H9 (cell line): Measurements from ENCODE around the gene MEIS2. TPM values are rescaled to one million over a fixed set of nuclear protein-coding genes. Genes with fewer than 3 reads are reported as not detected.

Experiments
- DNase-seq: peaks from one replicate; pipeline ENCODE4 v3.0.0-alpha.2; 2017
- H2AFZ ChIP-seq: one replicate; pipeline ENCODE4 v1.6.1; 2013; ENCODE audit warnings: mild to moderate bottlenecking, low read length, control low read depth, moderate library complexity
- H2AK5ac ChIP-seq: 2 replicates; pipeline ENCODE4 v1.6.1; 2013; ENCODE audit warnings: low read length, control low read depth, mixed read lengths; ENCODE audit not compliant: insufficient read length
- H2BK120ac ChIP-seq: one replicate; pipeline ENCODE4 v1.6.1; 2013; ENCODE audit warnings: low read depth, mild to moderate bottlenecking, low read length, control low read depth, inconsistent platforms; ENCODE audit not compliant: poor library complexity, severe bottlenecking
- H2BK12ac ChIP-seq: 2 replicates; pipeline ENCODE4 v1.6.1; 2013; ENCODE audit warnings: low read length, control low read depth, mixed read lengths, low read depth; ENCODE audit not compliant: insufficient read length
- H2BK15ac ChIP-seq: 2 replicates; pipeline ENCODE4 v1.6.1; 2013; ENCODE audit warnings: low read depth, low read length, control low read depth
- H2BK20ac ChIP-seq: one replicate; pipeline ENCODE4 v1.6.1; 2013; ENCODE audit warnings: low read depth, mild to moderate bottlenecking, low read length, control low read depth, inconsistent platforms; ENCODE audit not compliant: poor library complexity, severe bottlenecking
- H2BK5ac ChIP-seq: 2 replicates; pipeline ENCODE4 v1.6.1; 2013; ENCODE audit warnings: low read length, control low read depth, mixed read lengths; ENCODE audit not compliant: insufficient read length
- H3K14ac ChIP-seq: 2 replicates; pipeline ENCODE4 v1.6.1; 2013; ENCODE audit warnings: low read length, control low read depth; ENCODE audit not compliant: insufficient read depth
- H3K18ac ChIP-seq: 2 replicates; pipeline ENCODE4 v1.6.1; 2013; ENCODE audit warnings: low read depth, mild to moderate bottlenecking, mixed read lengths, low read length, control low read depth; ENCODE audit not compliant: insufficient read length
- H3K23ac ChIP-seq: 2 replicates; pipeline ENCODE4 v1.6.1; 2013; ENCODE audit warnings: low read length, control low read depth, mixed read lengths, low read depth; ENCODE audit not compliant: insufficient read length
- H3K23me2 ChIP-seq: 2 replicates; pipeline ENCODE4 v1.6.1; 2013; ENCODE audit warnings: low read depth, mild to moderate bottlenecking, mixed read lengths, low read length, control low read depth; ENCODE audit not compliant: insufficient read length, poor library complexity, severe bottlenecking
- H3K27ac ChIP-seq: 2 replicates; pipeline ENCODE4 v1.5.1; 2013; ENCODE audit warnings: low read length, control low read depth, mixed read lengths, low read depth; ENCODE audit not compliant: insufficient read length
- H3K27me3 ChIP-seq: 2 replicates; pipeline ENCODE4 v1.6.1; 2013; ENCODE audit warnings: low read length, control low read depth, inconsistent platforms; ENCODE audit not compliant: insufficient read depth
- H3K4ac ChIP-seq: 2 replicates; pipeline ENCODE4 v1.6.1; 2013; ENCODE audit warnings: low read depth, mild to moderate bottlenecking, control low read depth, inconsistent platforms, low read length, moderate library complexity
- H3K4me1 ChIP-seq: 2 replicates; pipeline ENCODE4 v1.6.1; 2013; ENCODE audit warnings: low read length, control low read depth, inconsistent platforms; ENCODE audit not compliant: insufficient read depth
- H3K4me2 ChIP-seq: 2 replicates; pipeline ENCODE4 v1.6.1; 2013; ENCODE audit warnings: low read length, control low read depth, mixed read lengths; ENCODE audit not compliant: insufficient read length, insufficient read depth
- H3K56ac ChIP-seq: 2 replicates; pipeline ENCODE4 v1.6.1; 2013; ENCODE audit warnings: low read depth, mild to moderate bottlenecking, mixed read lengths, low read length, control low read depth; ENCODE audit not compliant: insufficient read length
- H3K79me1 ChIP-seq: 2 replicates; pipeline ENCODE4 v1.6.1; 2013; ENCODE audit warnings: low read depth, mild to moderate bottlenecking, moderate library complexity, low read length, control low read depth, inconsistent platforms; ENCODE audit not compliant: insufficient read depth, poor library complexity, severe bottlenecking
- H3K79me2 ChIP-seq: 2 replicates; pipeline ENCODE4 v1.6.1; 2013; ENCODE audit warnings: low read length, control low read depth, inconsistent platforms; ENCODE audit not compliant: insufficient read depth
- H3K9ac ChIP-seq: 2 replicates; pipeline ENCODE4 v1.6.1; 2013; ENCODE audit warnings: low read length, control low read depth, mixed read lengths; ENCODE audit not compliant: insufficient read length; ENCODE audit errors: extremely low read depth
- H3K9me3 ChIP-seq: one replicate; pipeline ENCODE4 v1.6.1; 2013; ENCODE audit warnings: low read depth, low read length, inconsistent platforms; ENCODE audit not compliant: control insufficient read depth
- H3T11ph ChIP-seq: one replicate; pipeline ENCODE4 v1.6.1; 2013; ENCODE audit warnings: mild to moderate bottlenecking, low read length, control low read depth, inconsistent platforms
- H4K20me1 ChIP-seq: one replicate; pipeline ENCODE4 v1.6.1; 2013; ENCODE audit not compliant: control insufficient read depth, insufficient read length, insufficient read depth
- H4K5ac ChIP-seq: 2 replicates; pipeline ENCODE4 v1.6.1; 2013; ENCODE audit warnings: low read depth, mild to moderate bottlenecking, mixed read lengths, low read length, control low read depth; ENCODE audit not compliant: insufficient read length
- H4K8ac ChIP-seq: replicated peaks from 2 replicates; pipeline ENCODE4 v1.6.1; 2013; ENCODE audit warnings: low read length, control low read depth, mixed read lengths, low read depth; ENCODE audit not compliant: insufficient read length
- H4K91ac ChIP-seq: 2 replicates; pipeline ENCODE4 v1.6.1; 2013; ENCODE audit warnings: low read depth, mild to moderate bottlenecking, moderate library complexity, mixed read lengths, low read length, control low read depth; ENCODE audit not compliant: insufficient read length
- H3K27ac Mint-ChIP-seq, 3 experiments: 2 replicates in 2 of 3; 3 replicates in 1 of 3; pipeline ENCODE4 v1.8.0; 2020 to 2021; ENCODE audit warnings: mixed read lengths in 3 of 3, mild to moderate bottlenecking in 1 of 3, moderate library complexity in 1 of 3
- H3K27me3 Mint-ChIP-seq: 2 replicates; pipeline ENCODE4 v1.8.0; 2021; ENCODE audit warnings: low read depth, mild to moderate bottlenecking, moderate library complexity, mixed read lengths
- H3K36me3 Mint-ChIP-seq, 3 experiments: 2 replicates in 2 of 3; 3 replicates in 1 of 3; pipeline ENCODE4 v1.8.0; 2020 to 2021; ENCODE audit warnings: low read depth in 3 of 3, mixed read lengths in 3 of 3; ENCODE audit not compliant: insufficient read depth in 1 of 3
- H3K4me1 Mint-ChIP-seq, 2 experiments: 2 replicates each; pipeline ENCODE4 v1.8.0; 2020; ENCODE audit warnings: mixed read lengths in 2 of 2
- H3K4me3 Mint-ChIP-seq, 2 experiments: 2 replicates in 1 of 2; 3 replicates in 1 of 2; pipeline ENCODE4 v1.8.0; 2020 to 2021; ENCODE audit warnings: mild to moderate bottlenecking in 2 of 2, mixed read lengths in 2 of 2, moderate library complexity in 1 of 2
- H3K9me3 Mint-ChIP-seq, 2 experiments: 2 replicates in 1 of 2; 3 replicates in 1 of 2; pipeline ENCODE4 v1.8.0; 2020; ENCODE audit warnings: mild to moderate bottlenecking in 2 of 2, mixed read lengths in 2 of 2, moderate library complexity in 1 of 2
- WGBS: extraction: QIAGEN DNeasy Blood & Tissue Kit; methylation state at CpG from one replicate; pipeline ENCODE4 v1.1.7; 2013; ENCODE audit warnings: missing lambda C conversion rate, low lambda C conversion rate, mixed read lengths; ENCODE audit not compliant: insufficient read length; ENCODE audit errors: extremely low coverage; 5-methylcytosine and 5-hydroxymethylcytosine counted together
- total RNA-seq: library from RNA; stranded (reverse); gene quantifications from 2 replicates; pipeline ENCODE4 v1.2.1, GENCODE V29; 2021
- TF ChIP-seq, protein P1 (sequence below): fragments of 200-600 bp; sonication (generic); conservative IDR thresholded peaks from 3 replicates; pipeline ENCODE4 v1.8.0; 2021; ENCODE audit warnings: antibody characterized with exemption, mild to moderate bottlenecking

The MEIS2 gene
- total RNA-seq, 1 experiment from 2014 or later = 0.35 TPM

DNA sequence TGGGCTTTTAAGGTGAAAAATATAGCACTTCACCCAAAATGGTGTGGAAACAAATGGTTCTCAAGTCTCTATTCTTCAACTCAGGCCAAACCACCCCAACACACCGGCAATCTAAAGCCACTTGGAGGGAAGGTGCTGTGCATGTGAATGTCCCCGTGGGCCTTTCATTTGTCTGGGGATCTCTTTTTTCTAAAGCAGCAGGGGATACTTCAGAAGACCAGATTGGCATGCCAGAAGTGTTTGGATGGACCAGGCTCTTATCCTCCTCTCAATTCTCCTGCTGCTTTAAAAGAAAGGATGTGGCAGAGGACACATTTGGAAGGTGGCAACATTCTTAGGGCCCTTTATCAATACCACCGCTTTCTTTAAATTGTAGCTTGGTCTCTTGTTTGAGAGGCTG lies 193.1 kb downstream of the MEIS2 start:
- H3K79me2 ChIP-seq = no peaks in the 10 kb centered on the region
- no peak overlapping the region for H3K9ac ChIP-seq
- no peak overlapping the region for H2BK120ac ChIP-seq
- no peak overlapping the region for H2AK5ac ChIP-seq
- no peak overlapping the region for H2BK5ac ChIP-seq
- peaks cover 3% of the 10 kb centered on the region; the same call in 1 of the 2 replicates for H3K4me1 ChIP-seq
- no peak overlapping the region for H3K4ac ChIP-seq
- no peak overlapping the region; a peak in 1 of 5 replicates for H3K4me3 Mint-ChIP-seq
- H2BK15ac ChIP-seq = no peak overlapping the region
- H4K91ac ChIP-seq = no peak overlapping the region
- no peak overlapping the region for H4K5ac ChIP-seq
- H3K56ac ChIP-seq = no peak overlapping the region
- TF ChIP-seq, protein P1, sequence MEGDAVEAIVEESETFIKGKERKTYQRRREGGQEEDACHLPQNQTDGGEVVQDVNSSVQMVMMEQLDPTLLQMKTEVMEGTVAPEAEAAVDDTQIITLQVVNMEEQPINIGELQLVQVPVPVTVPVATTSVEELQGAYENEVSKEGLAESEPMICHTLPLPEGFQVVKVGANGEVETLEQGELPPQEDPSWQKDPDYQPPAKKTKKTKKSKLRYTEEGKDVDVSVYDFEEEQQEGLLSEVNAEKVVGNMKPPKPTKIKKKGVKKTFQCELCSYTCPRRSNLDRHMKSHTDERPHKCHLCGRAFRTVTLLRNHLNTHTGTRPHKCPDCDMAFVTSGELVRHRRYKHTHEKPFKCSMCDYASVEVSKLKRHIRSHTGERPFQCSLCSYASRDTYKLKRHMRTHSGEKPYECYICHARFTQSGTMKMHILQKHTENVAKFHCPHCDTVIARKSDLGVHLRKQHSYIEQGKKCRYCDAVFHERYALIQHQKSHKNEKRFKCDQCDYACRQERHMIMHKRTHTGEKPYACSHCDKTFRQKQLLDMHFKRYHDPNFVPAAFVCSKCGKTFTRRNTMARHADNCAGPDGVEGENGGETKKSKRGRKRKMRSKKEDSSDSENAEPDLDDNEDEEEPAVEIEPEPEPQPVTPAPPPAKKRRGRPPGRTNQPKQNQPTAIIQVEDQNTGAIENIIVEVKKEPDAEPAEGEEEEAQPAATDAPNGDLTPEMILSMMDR = no peak
- no peaks in the 10 kb centered on the region for H3K9me3 Mint-ChIP-seq
- no peak for DNase-seq
- H4K20me1 ChIP-seq = no peaks in the 10 kb centered on the region
- peaks cover 4% of the 10 kb centered on the region; the same call in 1 of the 2 replicates for H3K27me3 Mint-ChIP-seq
- H3K36me3 Mint-ChIP-seq = no peaks in the 10 kb centered on the region; a peak in 1 of 7 replicates
- H3T11ph ChIP-seq = no peak overlapping the region
- no peaks in the 10 kb centered on the region for H3K9me3 ChIP-seq
- no peak overlapping the region for H2BK20ac ChIP-seq
- no peaks in the 10 kb centered on the region for H3K23me2 ChIP-seq
- no peak overlapping the region for H3K23ac ChIP-seq
- H3K27ac Mint-ChIP-seq = peak overlapping the region in 1 of 3 experiments; percentile 73; a peak in 2 of 7 replicates
- H3K27ac ChIP-seq = no peak overlapping the region
- H3K18ac ChIP-seq = no peak overlapping the region
- H3K4me1 Mint-ChIP-seq = peaks cover 9 to 18% of the 10 kb centered on the region in 2 experiments
- H3K4me2 ChIP-seq = no peak overlapping the region
- WGBS = no CpG with 5 or more reads among the region's 3 CpGs
- no peak overlapping the region for H3K14ac ChIP-seq
- no peaks in the 10 kb centered on the region for H3K27me3 ChIP-seq
- no peak overlapping the region for H2AFZ ChIP-seq
- no peak overlapping the region for H2BK12ac ChIP-seq
- H3K79me1 ChIP-seq = no peaks in the 10 kb centered on the region
- H4K8ac ChIP-seq = no peak overlapping the region
